GM04504 (cell line): ENCODE measurements around the gene EPHA10.

ENCODE experiments used
- DNase-seq: peaks from one replicate; pipeline ENCODE4 v3.0.0-alpha.2; 2012; ENCODE audit warnings: low read depth

Gene EPHA10

DNA sequence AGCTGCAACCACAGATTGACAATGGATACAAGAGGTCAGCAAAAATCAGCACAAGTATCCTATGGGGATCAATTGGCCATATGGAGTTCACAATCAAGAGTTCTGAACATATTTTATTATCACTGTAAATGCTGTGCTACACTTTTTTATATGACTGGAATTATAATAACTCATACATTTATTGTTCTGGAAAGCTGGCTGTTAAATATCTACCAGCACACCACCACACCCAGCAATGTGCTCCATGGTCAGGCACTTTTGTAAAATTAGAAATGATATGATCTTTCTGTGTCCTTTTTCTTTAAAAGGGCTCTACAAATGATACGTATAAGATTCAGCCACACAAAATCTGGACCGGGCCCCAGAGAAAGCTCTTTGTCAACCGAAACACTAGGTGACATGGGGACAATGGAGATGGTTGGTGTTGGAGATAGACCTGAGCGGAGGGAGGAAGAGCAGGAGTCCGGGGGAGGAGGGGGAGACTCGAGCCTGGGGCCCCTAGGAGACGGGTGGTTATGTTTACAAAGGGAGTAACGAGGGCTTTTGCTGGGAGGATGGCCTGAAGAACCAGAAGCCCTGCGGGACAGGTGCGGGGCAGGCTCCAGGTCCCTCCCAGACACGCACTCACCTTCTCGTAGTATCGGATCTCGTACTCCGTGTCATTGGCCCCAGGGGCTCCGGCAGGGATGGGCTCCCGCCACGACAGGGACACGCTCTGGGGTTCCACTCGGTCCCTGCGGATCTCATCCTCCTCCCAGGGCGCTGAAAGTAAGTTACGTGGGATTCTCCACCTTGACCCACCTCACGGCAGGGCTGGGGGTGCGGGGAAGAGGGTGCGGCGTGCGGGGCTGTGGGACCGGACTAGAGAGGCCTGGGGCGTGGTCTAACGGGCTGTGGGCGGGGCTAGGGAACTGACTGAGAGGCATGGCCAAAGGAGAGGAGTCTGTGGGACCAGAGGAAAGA, 30.0 kb downstream of the EPHA10 start:
- DNase-seq, result no peak

DNA sequence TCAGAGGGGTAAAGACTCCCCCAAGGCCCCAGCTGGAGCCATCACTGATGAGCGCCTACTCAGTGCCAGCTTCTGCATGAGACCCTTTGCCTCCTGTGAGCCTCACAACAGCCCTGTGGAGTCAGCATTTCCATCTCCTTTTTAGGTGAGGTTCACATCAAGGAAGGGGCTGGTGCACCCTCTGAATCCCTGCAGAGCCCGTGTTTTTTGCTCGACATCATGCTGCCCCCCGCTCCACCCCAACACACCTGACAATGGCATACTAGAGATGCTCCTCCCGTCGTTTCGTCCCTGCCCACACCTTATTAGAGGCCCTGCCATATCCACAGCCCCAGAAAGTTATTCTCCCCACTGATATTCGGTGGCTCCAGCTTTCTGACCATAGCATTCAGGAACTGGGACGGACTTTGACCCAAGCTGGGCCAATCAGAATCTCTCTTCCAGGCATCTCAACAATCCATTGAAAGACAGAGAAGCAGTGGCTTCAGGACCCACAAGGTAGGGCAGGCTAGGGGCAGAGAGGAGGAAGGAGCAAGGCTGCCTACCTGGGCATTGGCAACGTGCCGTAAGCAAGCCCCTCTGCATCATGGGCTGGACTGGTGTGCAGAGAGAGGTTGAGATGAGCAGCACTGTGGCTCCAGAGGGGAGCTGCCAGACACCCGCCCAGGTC, 32.7 kb downstream of the EPHA10 start:
- no peak for DNase-seq

DNA sequence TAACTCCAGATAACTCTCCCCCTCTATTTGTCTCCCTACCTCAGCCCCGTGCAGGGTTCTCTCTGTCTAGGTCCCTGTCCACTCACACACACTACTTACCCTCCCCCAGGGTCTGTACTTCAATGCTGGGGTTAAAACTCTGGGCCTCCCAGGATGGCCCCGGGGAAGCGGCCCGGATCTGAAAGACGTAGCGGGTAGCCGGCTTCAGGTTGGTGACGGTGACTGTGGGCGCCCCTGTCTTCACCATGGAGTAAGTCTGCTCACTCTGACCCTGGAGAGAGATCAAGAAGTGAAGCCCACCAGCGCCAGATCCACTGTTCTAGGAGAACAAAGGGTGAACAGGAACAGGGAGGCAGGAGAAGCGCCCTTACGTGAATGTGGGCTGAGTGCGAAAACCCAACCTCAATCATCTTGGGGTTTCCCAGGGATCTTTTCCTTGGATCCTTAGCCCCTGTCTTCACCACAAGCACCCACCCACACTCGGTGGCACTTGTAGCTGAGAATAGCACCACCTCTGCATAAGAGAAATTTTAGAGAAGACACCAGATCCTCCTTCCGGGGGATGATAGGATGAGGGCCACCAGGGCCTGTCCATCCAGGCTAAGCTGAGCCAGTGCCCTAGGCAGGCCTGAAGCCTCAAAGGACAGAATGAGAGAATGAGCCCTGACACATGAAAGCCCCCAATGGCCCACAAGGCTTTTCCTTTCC, 33.5 kb downstream of the EPHA10 start:
- no peak for DNase-seq

DNA sequence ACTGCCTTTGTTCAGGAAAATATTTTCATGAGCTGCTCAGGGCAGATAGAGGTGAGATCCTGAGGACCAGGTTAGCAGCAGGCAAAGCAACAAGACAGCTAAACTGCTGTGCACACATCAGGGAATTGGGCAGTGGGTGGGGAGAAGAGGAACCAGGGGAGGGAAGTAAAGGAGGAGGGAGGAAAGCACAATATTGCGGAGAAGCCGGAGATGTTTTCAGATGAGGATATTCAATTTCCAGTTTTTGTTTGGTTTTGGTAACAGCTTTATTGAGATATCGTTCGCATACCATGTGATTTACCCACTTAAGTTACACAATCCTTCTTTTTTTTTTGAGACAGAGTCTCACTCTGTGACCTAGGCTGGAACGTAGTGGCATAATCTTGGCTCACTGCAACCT, 34.5 kb downstream of the EPHA10 start:
- DNase-seq, result no peak

DNA sequence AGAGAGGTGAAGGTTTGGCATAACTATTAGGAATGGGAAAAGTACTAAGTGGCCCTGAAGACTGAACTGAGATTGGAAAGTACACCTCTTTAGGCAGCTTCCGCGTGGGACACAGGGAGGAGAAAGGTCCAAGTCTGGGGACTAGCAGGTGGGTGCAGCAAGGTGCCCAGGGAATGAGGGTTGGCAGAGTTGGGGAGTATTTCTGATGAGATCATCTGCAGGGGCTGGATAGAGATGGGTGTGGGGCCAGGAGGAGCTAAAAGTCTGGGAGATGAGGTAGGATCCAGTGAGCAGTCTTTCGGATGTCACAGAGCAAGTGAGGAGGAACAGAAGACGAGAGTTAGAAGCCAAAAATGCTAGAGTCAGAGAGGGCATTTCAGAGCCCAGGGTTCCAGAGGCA, 36.5 kb downstream of the EPHA10 start:
- no peak for DNase-seq

DNA sequence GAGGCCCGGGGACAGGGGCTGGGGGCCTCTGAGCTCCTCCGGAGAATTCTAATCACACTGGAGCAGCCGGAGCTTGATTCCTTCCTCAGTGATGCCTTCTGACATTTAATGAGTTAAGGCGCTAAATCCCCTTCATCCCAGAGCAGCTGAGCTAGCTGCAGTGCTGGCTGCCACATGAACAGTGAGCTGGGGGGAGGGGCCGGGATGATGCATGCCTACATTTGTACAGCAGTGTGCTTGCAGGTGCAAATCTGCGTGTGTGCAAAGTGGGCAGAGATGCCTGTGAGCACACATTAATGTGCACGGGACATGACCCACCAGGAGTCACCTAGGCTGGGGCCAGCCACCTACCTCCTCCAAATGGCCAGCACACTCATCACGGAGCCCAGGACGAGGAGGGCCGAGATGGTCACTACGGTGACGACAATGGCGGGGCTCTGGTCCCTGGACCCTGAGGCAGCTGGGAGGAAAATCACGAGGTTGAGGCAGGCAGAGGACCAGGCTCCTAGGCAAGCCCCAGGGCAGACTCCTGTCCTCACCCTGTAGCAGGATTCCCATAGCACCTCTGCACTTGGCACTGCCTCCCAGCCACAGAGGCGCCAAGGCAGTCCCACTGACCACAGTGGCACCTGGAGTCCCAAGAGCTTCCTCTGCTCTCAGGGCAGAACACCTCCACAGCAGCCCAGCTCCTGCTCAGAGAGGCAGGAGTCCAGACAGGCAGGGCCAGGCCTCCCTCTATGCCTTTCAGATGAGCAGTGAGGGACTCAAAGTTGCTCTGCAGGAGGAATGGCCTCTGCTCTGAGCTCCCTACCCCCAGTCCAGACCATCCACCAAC, 38.0 kb downstream of the EPHA10 start:
- no peak for DNase-seq

DNA sequence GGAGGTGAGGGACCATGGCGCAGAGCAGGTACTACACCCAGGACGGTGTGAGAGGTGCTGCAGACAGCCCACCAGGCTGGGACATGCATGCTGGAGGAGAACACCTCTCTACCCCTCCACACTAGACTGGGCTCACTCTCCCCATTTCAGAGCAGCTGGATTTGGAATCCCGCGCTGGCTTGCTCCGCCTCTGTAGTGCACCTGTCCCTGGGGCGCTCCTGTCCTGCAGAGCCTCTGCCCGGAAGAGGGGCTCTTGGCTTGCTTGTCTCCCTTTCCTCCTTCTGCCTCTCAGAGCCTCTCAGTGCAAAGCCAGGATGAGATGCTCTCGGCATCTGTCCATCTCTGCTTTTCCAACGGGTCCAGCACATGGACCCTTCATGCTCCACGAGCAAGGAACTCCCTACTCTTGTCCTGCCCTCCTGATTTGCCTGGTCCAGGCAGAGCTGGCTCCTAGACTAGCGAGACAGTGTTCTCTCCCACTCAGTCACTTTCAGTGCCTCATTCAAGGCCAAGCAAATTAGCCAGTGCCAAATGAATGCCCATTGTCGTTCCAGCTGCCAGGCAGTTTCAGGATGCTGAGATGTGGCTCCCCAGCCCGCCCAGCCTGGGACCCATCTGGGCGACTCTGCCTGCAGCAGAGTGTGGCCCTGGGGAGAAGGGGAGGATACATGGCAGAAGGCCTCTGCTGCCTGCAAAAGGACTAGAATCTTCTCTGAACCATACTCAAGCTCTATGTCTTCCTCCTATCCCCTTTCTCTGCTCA, 38.9 kb downstream of the EPHA10 start:
- no peak for DNase-seq

DNA sequence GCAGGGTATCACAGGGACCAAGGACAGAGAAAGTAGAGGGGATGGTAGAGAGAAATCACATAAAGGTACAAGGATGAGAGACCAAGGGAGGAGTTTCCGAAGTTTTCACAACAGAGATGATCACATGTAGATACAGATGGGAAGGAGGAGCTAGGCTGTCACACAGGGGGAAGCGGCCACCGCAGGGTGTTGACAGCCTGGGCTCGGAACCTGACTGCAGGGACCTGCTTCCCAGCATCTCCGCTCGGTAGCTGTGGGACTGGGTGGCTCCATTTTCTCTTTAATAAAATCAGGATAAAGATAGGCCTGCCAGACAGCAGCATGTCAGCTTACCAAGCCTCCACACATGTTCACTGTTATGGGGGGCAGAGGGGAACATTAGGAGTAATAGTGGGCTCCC, 40.3 kb downstream of the EPHA10 start:
- DNase-seq, result no peak

DNA sequence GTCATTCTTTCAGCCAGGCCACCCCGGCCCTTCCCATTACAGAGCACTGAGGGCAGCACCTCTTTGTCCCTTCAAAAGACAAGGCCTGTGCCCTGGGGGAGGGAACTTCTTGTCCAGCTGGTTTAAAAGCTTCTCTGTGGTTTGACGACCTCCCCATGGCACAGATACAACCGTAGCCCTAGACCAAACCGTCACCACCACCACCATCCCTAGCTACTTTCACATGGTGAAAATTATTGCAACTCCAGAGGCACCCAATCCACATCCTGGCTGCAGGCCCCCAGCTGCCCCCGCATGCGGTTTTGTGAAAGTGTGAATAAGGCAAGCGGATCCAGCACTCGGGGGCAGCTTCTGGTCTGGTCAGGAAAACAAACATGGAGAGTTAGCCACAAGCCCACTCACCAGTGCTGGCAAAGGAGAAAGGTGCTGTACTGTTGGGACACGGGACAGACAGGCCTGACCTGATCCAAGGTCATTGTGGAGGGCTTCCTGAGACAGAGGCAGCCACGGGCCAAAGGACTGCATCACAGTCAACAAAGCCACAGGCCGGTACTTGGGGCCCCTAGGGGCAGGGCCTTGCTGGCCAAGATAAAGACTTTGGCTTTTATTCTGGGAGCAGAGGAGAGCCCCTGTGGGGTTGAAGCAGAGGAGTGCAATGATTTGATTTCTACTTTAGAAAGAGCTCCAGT, 41.4 kb downstream of the EPHA10 start:
- no peak for DNase-seq

DNA sequence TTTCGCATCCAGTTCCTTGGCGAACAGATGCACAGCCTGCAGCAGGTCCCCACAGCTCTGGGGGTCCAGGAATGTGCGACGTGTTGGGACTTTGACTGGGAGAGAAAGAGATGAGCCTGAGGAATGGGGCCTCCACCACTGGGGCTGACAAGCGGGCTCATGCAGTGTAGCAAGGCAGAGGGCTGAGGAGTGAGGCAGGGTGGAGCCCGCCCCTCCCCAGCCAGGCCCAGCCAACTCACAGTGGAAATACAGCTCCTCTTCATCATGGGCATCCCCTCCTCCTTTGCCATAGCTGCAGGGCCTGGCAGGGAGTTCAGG, 41.9 kb downstream of the EPHA10 start:
- DNase-seq, result no peak

DNA sequence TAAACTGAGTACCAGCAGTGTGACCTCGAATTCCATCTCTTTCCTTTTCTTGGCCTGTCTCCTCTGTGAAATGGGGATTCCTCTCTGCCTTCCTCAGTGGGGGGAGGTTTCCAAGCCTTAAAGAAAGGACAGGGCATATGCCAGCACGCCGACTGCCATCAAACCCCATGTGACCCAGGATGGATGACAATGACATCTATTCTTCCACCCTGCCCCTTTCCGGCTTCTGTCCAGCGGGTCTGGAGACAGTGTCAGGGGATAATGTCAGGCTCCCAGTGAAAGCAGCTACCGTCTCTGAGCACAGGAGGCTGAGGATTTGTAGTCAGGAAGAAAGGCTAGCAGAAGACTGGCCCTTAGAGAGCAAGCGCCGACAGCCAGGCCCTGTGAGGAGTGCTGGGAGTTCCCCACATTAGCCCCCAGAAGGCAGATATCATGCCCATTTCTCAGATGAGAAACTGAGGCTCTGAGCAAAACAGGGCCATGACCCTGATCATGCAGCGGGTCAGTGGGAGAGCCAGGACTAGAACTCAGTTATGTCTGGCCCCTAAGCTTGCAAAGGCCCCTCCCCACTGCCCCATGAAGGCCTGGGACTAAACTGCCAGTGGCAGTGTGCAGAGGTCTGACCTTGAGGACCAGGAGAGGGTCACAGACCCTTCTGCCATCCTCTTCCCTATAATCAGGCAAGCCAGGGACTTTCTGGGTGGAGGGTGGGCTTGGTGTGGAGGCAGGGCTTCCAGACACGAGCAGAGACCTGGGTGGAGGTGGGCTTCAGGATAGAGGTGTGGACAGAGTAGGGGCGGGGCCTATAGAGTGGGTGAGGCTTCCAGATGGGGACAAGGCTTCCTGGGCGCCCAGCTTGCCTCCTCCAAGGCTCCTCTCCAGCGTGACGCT, 42.5 kb downstream of the EPHA10 start:
- DNase-seq, result no peak

DNA sequence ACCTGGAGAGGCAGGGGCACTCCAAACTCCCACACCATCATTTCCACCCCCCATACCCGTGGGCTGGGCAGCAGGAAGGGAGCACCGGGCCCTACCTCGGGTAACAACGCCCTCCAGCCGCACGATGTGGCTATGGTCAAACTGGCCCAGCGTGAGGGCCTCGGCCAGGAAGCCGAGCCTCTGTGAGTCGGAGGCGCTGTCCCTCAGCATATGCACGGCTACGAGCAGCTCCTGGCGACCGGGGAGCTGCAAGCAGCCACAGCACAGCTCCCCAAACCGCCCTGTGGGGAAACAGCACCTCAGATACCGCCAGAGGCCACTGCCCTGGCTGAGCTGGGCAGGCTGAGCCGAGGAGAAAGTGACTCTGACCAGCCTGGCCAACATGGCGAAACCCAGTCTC, 43.4 kb downstream of the EPHA10 start:
- DNase-seq, result no peak

DNA sequence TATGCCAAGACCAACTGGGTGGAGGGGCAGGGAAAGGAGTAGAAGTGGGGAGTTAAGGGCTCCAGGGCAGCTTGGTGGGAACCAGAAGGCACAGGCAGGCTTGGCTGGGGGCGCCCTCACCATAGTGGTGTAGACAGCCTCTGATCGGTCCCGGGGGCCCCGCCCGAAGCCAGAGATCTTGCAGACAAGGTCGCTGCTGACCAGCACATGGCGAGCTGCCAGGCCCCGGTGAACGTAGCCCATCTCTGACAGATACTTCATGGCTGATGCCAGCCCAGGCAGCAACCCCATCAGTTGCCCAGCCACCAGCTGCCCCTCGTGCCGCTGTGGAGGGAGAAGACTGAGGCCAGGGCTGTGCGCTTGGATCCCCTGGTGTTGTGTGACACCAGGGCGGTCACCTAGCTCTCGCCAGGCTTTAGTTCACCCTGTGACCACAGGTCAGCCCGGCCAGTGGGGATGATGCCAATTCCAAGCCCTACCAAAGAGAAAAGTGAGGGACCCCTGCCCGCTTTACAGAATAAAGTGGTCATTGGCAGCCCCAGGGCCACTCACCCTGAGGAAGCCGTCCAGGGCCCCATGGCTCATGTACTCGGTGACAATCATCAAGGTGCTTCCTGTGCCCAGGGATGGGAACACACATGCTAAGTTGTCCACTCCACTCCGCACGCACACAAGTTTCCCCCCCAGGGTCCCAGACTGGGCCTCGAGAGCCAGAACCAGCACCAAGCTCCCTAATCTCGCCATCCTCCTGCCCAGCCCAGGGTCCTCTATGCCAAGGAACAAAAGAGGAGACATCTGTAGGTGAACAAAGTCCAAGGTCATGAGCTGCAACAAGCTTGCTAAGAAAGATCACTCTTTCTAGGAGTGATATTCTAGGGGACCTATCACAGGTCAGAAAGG, 44.4 kb downstream of the EPHA10 start:
- no peak for DNase-seq

DNA sequence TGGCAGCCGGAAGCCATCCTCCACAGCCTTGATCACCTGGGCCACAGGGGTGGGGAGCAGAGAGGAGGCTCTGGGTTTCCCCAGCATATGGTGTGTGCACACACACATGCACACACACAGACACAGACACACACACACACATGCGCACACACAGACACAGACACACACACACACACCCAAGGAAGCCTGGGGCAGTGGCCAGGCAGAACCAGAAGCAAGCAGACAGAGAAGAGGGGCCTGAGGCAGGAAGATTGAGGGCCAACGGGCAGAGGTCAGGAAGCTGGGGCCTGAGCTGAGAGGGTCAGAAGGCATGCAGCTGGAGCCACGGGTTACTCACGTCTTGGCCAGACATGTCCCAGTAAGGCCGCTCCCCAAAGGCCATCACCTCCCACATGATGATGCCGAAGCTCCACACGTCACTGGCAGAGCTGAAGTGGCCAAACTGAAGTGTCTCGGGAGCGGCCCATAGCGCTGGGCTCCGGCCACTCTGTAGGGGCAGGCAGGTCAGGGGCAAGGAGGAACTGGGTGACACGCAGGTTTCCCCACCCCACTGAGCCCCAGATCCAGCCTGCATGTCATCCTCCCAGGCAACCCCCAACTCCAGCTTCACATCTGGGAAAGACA, 45.2 kb downstream of the EPHA10 start:
- no peak for DNase-seq

DNA sequence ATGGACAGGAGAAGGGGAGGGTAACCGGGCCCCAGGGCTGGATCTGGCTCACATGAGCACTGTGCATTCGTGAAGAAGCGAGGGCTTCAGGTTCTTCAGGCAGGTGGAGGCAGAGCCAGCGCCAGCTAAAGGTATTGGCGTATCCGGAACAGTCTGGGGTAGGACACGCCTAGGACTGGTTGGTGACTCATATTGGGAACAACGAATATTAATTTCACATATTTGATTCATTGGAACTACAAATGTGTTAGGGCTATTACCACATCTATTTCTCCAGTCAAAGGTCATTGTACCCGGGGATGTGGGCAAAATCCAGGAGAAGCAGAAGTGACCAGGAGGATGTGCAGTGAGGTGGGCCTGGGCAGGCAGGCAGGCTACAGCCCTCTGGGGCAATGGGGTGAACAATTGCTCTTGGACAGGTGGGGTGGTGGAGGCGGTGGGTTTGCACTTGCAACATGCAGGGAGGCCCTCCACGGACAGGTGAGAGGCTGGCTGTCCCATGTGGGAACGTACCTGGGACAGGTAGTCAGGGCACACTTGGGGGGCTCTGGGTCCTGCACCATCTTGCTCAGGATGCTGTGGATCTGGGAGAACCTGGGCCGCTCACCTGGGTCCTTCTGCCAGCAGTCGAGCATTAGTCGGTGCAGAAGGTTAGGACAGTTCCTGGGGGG, 45.9 kb downstream of the EPHA10 start:
- no peak for DNase-seq

DNA sequence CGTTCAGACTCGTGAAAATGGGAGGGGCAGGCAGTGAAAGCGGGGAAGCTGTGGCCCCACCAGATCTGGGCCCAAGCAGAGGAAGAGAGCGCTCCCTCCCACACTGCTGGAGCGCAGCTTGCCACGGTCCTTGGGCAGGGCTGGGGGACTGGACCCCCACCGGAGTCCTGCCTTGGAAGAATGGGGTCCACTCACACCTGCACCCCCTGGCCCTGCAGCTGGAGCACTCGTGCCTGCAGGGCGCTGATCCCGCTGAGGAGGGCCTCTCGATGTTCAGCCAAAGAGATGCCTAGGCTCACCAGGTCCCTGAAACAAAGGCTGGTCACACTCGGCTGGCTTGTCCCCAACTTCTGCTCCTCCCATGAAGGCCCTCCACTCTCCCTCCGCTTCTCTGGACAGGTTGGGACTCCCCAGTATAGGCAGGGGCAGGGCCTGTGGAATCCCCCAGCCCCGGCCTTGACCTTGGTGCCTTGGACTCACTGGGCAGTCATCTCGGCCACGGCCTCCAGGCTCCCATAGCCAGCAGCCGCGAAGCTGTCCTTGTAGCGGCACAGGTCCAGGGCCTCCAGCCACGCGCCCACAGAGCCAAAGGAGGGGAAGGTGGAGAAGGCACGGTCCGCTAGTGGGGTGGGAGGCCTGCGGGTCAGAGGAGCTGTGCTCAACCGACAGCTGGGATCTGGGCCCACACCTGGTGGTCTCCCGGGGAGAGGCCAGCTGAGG, 46.6 kb downstream of the EPHA10 start:
- DNase-seq, result no peak

DNA sequence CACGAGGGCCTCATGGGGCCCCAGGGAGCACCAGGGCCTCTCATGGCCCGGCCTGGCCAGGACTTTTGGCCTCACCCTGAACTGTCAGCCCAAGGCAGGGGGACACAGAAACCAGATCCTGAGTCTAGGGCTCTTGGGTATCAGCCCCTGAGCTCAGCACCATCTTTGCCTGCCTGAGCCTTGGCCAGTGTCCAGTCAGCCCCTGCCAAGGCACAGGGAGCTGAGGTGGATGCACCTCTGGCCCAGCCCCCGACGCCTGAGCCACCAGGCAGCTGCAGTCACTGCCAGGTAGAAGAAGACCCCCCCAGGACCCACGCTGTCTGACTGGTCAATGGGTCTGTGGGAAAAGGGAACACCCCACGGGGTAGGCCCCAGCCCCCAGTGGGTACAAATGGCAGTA, 47.3 kb downstream of the EPHA10 start:
- DNase-seq, result no peak
